Neural crest cell (in vitro differentiated cells): ENCODE data around the gene NUBPL. TPM values are rescaled to one million over a fixed set of nuclear protein-coding genes. Genes with fewer than 3 reads are reported as not detected.

Experiments
- DNase-seq: peaks from one replicate; pipeline ENCODE4 v3.0.0; 2021; ENCODE audit warnings: low read depth, mixed read lengths, low spot score
- H3K27ac Mint-ChIP-seq: one replicate; pipeline ENCODE4 v1.8.0; 2021; ENCODE audit warnings: mild to moderate bottlenecking, mixed read lengths; ENCODE audit not compliant: unreplicated experiment
- H3K27me3 Mint-ChIP-seq: 2 replicates; pipeline ENCODE4 v1.8.0; 2021; ENCODE audit warnings: low read depth, mild to moderate bottlenecking, mixed read lengths
- H3K36me3 Mint-ChIP-seq: 2 replicates; pipeline ENCODE4 v1.8.0; 2021; ENCODE audit warnings: low read depth, mild to moderate bottlenecking, mixed read lengths
- H3K4me1 Mint-ChIP-seq: 2 replicates; pipeline ENCODE4 v1.8.0; 2021; ENCODE audit warnings: mixed read lengths
- H3K4me3 Mint-ChIP-seq: one replicate; pipeline ENCODE4 v1.8.0; 2021; ENCODE audit warnings: mild to moderate bottlenecking, mixed read lengths
- H3K9me3 Mint-ChIP-seq: 2 replicates; pipeline ENCODE4 v1.8.0; 2021; ENCODE audit warnings: mixed read lengths
- CTCF ChIP-seq: fragments of 200-600 bp; sonication (generic); conservative IDR thresholded peaks from 2 replicates; pipeline ENCODE4 v1.5.0; 2021; ENCODE audit warnings: antibody characterized with exemption, mild to moderate bottlenecking
- total RNA-seq: library from RNA; stranded (reverse); gene quantifications from 2 replicates; pipeline ENCODE4 v1.2.1, GENCODE V29; 2021

Gene NUBPL
- total RNA-seq, 1 donor from 2014 or later = 13.2 TPM

- H3K27ac Mint-ChIP-seq = no peak overlapping the region
- H3K36me3 Mint-ChIP-seq = no peaks in the 10 kb centered on the region
- peaks cover 2% of the 10 kb centered on the region for H3K27me3 Mint-ChIP-seq
- no peak for TF ChIP-seq CTCF
- H3K4me1 Mint-ChIP-seq = no peaks in the 10 kb centered on the region
- no peak overlapping the region for H3K4me3 Mint-ChIP-seq
- H3K9me3 Mint-ChIP-seq = no peaks in the 10 kb centered on the region
- DNase-seq = no peak
Observed at GRCh38 chr14:31536201-31536960, 24.8 kb upstream of the NUBPL start.

- no peaks in the 10 kb centered on the region for H3K36me3 Mint-ChIP-seq
- H3K4me3 Mint-ChIP-seq = no peak overlapping the region
- TF ChIP-seq CTCF = no peak
- no peaks in the 10 kb centered on the region for H3K9me3 Mint-ChIP-seq
- H3K27me3 Mint-ChIP-seq = peaks cover 2% of the 10 kb centered on the region
- DNase-seq = no peak
- H3K4me1 Mint-ChIP-seq = peaks cover 8% of the 10 kb centered on the region
- H3K27ac Mint-ChIP-seq = no peak overlapping the region
Observed at GRCh38 chr14:31541702-31542101, 19.5 kb upstream of the NUBPL start.

- Mint-ChIP-seq H3K27ac (no peak overlapping the region), H3K27me3 (peaks cover 7% of the 10 kb centered on the region), H3K4me3 (no peak overlapping the region), H3K4me1 (peaks cover 8% of the 10 kb centered on the region), H3K9me3 (peaks cover 4% of the 10 kb centered on the region), H3K36me3 (no peaks in the 10 kb centered on the region)
- peak; percentile 41 for TF ChIP-seq CTCF
- no peak for DNase-seq
Observed at GRCh38 chr14:31543969-31544799, 17.0 kb upstream of the NUBPL start.

- H3K36me3 Mint-ChIP-seq = no peaks in the 10 kb centered on the region
- H3K27ac Mint-ChIP-seq = no peak overlapping the region
- peaks cover 8% of the 10 kb centered on the region for H3K4me1 Mint-ChIP-seq
- peaks cover 13% of the 10 kb centered on the region for H3K27me3 Mint-ChIP-seq
- no peak for TF ChIP-seq CTCF
- H3K4me3 Mint-ChIP-seq = no peak overlapping the region
- peaks cover 4% of the 10 kb centered on the region for H3K9me3 Mint-ChIP-seq
- DNase-seq = no peak
Observed at GRCh38 chr14:31544816-31545215, 16.4 kb upstream of the NUBPL start.

- H3K4me3 Mint-ChIP-seq = no peak overlapping the region
- H3K9me3 Mint-ChIP-seq = peaks cover 4% of the 10 kb centered on the region
- H3K27me3 Mint-ChIP-seq = peaks cover 18% of the 10 kb centered on the region
- no peaks in the 10 kb centered on the region for H3K36me3 Mint-ChIP-seq
- TF ChIP-seq CTCF = no peak
- H3K27ac Mint-ChIP-seq = no peak overlapping the region
- peaks cover 8% of the 10 kb centered on the region for H3K4me1 Mint-ChIP-seq
- no peak for DNase-seq
Observed at GRCh38 chr14:31545328-31545727, 15.9 kb upstream of the NUBPL start.
